Measurements from ENCODE around the gene MECP2. TPM values are rescaled to one million over a fixed set of nuclear protein-coding genes. Genes with fewer than 3 reads are reported as not detected.
"Not testable (repeated sequence)": the region's sequence is repeated elsewhere in the genome, so short reads cannot be mapped to it uniquely, and the experiment has no call there.

MECP2 gene
- total RNA-seq (ENCODE audit: low replicate concordance): 26.7 and 32.4 TPM in 2 replicates

DNA sequence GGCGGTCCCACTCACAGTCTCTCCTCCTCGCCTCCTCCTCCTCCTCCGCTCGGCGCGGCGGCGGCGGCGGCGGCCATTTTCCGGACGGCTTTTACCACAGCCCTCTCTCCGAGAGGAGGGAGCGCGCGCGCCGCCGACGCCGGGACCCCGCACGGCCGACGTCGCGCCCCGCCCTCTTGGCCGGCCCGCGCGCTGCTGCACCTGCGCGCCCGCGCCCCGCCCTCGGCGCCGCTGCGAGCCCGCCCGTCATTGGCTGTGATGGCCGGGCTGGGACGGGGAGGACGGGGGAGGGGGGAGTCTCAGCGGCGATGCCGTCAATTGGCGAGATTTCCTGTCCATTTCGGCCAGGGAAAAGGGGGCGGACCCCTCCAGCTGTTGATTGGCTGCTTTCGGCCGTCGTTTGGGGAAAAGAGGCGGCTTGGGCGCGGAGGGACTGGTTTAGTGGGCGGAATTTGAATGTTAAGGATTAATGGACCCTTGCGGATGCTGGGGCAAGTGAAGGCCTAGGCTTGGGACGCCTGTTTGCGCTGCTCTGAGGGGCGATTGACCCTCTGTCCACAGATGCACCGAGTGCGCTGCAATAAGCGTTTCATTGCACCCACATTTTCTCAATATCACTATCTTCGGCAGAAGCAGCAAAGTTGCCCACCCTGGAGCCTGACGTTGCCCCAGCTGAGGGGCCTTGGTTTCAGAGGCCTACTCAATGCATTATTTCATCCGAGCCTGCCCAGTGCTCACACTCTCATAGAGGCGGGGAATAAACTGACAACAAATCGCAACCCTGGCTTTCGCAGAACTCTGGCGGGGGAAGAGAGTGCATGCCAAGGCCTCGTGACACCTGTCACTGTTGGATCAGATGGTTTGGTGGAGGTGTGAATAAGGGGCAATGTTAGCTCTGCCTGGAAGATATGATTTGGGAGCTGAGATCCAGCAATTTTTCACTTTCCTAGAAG, at the start of gene MECP2:
Gene MECP2 (minus strand): TSS at position 129 of the 953 bp plus-strand sequence.
- peak; percentile 96 for DNase-seq (ENCODE audit: low spot score)
- Mint-ChIP-seq H3K4me3 (peak within 1 kb of the TSS; percentile 92), H3K4me1 (peaks cover 36% of the 10 kb centered on the region), H3K27ac (peak within 1 kb of the TSS; percentile 91), H3K36me3 (no peaks in the 10 kb centered on the region), H3K27me3 (ENCODE audit: insufficient read depth, low read depth) (peaks cover 3% of the 10 kb centered on the region), H3K9me3 (peaks cover 24% of the 10 kb centered on the region)
- peak within 1 kb of the TSS; percentile 86 for H3K27ac ChIP-seq
- H3K4me3 ChIP-seq: peak within 1 kb of the TSS; percentile 72
- peak within 1 kb of the TSS; percentile 81 for H3K4me2 ChIP-seq
- no peaks in the 10 kb centered on the region for H3K36me3 ChIP-seq
- no peaks in the 10 kb centered on the region for H3K9me3 ChIP-seq (ENCODE audit: low read depth)
- TF ChIP-seq EZH2 (IDR thresholded peaks at IDR 0.05) (no peak), EZH2phosphoT487 (IDR thresholded peaks at IDR 0.05) (no peak)
- TF ChIP-seq, protein P1, sequence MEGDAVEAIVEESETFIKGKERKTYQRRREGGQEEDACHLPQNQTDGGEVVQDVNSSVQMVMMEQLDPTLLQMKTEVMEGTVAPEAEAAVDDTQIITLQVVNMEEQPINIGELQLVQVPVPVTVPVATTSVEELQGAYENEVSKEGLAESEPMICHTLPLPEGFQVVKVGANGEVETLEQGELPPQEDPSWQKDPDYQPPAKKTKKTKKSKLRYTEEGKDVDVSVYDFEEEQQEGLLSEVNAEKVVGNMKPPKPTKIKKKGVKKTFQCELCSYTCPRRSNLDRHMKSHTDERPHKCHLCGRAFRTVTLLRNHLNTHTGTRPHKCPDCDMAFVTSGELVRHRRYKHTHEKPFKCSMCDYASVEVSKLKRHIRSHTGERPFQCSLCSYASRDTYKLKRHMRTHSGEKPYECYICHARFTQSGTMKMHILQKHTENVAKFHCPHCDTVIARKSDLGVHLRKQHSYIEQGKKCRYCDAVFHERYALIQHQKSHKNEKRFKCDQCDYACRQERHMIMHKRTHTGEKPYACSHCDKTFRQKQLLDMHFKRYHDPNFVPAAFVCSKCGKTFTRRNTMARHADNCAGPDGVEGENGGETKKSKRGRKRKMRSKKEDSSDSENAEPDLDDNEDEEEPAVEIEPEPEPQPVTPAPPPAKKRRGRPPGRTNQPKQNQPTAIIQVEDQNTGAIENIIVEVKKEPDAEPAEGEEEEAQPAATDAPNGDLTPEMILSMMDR (IDR thresholded peaks at IDR 0.05): no peak
- peak within 1 kb of the TSS; percentile 33 for H2AFZ ChIP-seq (replicated peaks)
- H4K20me1 ChIP-seq (ENCODE audit: low read depth): peaks cover 37% of the 10 kb centered on the region
- no peaks in the 10 kb centered on the region for H3K27me3 ChIP-seq
- H3K9ac ChIP-seq: peak within 1 kb of the TSS; percentile 66
- H3K4me1 ChIP-seq: peaks cover 25% of the 10 kb centered on the region
- peaks cover 41% of the 10 kb centered on the region for H3K79me2 ChIP-seq (ENCODE audit: low read depth)
- peaks cover 4% of the 10 kb centered on the region for H3F3A ChIP-seq (ENCODE audit: low read depth)

DNA sequence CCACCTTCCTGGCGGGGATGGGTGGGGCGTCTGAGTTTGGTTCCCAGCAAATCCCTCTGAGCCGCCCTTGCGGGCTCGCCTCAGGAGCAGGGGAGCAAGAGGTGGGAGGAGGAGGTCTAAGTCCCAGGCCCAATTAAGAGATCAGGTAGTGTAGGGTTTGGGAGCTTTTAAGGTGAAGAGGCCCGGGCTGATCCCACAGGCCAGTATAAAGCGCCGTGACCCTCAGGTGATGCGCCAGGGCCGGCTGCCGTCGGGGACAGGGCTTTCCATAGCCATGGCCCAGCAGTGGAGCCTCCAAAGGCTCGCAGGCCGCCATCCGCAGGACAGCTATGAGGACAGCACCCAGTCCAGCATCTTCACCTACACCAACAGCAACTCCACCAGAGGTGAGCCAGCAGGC, 46.5 kb upstream of the MECP2 start, which contains the start of gene OPN1LW:
Gene OPN1LW (plus strand): TSS at position 234 of the 400 bp plus-strand sequence. CDS start 41 bp downstream, at position 275.
- H3K4me2 ChIP-seq; H3K9me3 ChIP-seq (ENCODE audit: low read depth); H3K27ac Mint-ChIP-seq; DNase-seq (ENCODE audit: low spot score); H3K36me3 Mint-ChIP-seq; H3F3A ChIP-seq (ENCODE audit: low read depth); H4K20me1 ChIP-seq (ENCODE audit: low read depth); H3K27me3 ChIP-seq; H3K9me3 Mint-ChIP-seq; H3K36me3 ChIP-seq; H3K27me3 Mint-ChIP-seq (ENCODE audit: insufficient read depth, low read depth); H3K4me3 ChIP-seq; H2AFZ ChIP-seq (replicated peaks); H3K4me3 Mint-ChIP-seq; H3K27ac ChIP-seq; H3K79me2 ChIP-seq (ENCODE audit: low read depth); H3K4me1 ChIP-seq; H3K9ac ChIP-seq; H3K4me1 Mint-ChIP-seq: not testable (repeated sequence)

DNA sequence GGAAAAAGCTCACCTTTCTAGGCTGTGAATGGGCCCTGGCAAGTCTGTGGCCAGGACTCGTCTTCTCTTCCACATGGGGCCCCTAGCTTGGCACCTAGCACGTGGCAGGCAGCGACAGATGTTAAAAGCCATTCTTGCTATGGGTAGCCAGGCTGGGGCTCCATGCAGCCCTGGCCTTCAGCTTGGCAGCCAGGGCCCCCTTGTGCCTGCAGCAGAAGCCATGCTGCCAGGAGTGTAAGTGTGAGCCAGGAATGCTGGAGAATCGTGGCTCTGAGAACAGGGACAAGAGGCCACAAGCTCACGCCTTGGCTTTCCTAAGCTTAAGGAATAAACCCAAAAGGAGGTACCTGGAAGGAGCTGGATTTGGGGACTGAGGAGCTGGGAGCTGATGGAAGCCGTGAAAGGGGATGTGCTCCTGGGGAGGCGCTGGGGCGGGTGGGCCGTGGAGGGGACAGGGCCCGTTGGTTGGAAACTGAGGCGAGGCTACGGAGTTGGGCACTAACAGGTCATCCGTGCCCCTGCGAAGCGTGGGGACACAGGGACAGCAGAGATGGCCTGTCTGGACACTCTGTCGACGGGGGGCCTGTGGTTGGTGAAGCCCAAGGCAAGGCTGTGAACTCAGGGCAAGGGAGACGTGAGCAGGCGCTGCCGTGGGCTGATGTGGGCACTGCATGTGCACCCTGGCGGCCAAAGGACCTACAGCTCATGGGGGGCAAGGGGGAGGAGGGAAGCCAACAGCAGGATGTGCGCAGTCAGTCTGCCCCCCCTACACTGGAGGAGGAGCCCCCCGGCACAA, 45.6 kb upstream of the MECP2 start:
- Histone ChIP-seq H3K4me1 (no peaks in the 10 kb centered on the region), H4K20me1 (ENCODE audit: low read depth) (no peaks in the 10 kb centered on the region), H3K4me2 (no peak overlapping the region), H3K79me2 (ENCODE audit: low read depth) (no peaks in the 10 kb centered on the region), H3F3A (ENCODE audit: low read depth) (no peaks in the 10 kb centered on the region), H3K36me3 (no peaks in the 10 kb centered on the region), H3K27me3 (no peaks in the 10 kb centered on the region), H3K4me3 (no peak overlapping the region), H3K9ac (no peak overlapping the region), H3K9me3 (ENCODE audit: low read depth) (no peaks in the 10 kb centered on the region), H2AFZ (replicated peaks) (no peak overlapping the region), H3K27ac (no peak overlapping the region)
- Mint-ChIP-seq H3K27me3 (ENCODE audit: insufficient read depth, low read depth) (peaks cover 2% of the 10 kb centered on the region), H3K27ac (no peak overlapping the region), H3K9me3 (peaks cover 15% of the 10 kb centered on the region), H3K4me1 (no peaks in the 10 kb centered on the region), H3K4me3 (no peak overlapping the region), H3K36me3 (no peaks in the 10 kb centered on the region)
- TF ChIP-seq, protein P1 (IDR thresholded peaks at IDR 0.05): no peak
- no peak for TF ChIP-seq EZH2 (IDR thresholded peaks at IDR 0.05)
- no peak for TF ChIP-seq EZH2phosphoT487 (IDR thresholded peaks at IDR 0.05)
- DNase-seq (ENCODE audit: low spot score): no peak

All from neural progenitor cell (in vitro differentiated cells).